IPS DF 19.7 (cell line): ENCODE results near the gene ATP9B.
"Not testable (repeated sequence)": the region's sequence is repeated elsewhere in the genome, so short reads cannot be mapped to it uniquely, and the experiment has no call there.

Experiments used
- DNase-seq: peaks from one replicate; pipeline ENCODE4 v3.0.0-alpha.2; 2013; ENCODE audit warnings: low read depth, low spot score

ATP9B gene

DNA sequence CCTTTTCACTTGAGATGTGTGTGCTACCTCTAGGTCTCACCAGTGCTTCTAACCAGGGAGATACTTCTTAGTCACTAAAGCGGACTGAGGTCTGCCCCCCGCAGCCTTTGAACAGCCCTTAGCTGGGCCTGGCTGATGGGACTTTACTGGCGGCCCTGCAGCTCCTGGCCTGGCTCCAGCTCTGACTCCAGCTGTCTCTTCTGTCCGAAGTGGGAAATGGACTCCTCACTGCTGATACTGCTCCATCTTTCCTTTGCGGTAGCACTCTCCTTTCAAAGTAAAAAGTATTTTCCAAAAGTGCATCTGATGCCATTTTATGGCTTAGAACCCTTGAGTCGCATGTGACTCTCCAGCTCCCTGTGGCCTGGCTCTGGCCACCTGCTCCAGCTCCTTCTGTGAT is 64.5 kb downstream of the ATP9B start:
- no peak for DNase-seq

GRCh38 chr18:79135924-79136323 is 66.7 kb downstream of the ATP9B start:
- DNase-seq = no peak

DNA sequence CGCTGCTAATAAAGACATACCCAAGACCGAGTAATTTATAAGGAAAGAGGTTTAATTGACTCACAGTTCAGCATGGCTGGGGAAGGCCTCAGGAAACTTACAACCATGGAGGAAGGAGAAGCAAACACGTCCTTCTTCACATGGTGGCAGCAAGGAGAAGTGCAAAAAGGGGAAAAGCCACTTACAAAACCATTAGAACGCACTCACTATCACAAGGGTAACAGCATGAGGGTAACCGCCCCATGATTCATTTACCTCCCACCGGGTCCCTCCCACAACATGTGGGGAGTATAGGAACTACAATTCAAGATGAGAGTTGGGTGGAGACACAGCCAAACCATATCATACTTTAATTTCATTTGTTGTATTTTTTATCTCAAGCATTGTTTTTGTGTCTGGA is 67.5 kb downstream of the ATP9B start:
- DNase-seq = no peak

GRCh38 chr18:79139206-79139605 is 70.0 kb downstream of the ATP9B start:
- no peak for DNase-seq

- DNase-seq = no peak
Observed at GRCh38 chr18:79147014-79147413, 77.8 kb downstream of the ATP9B start.

- DNase-seq = no peak
Observed at GRCh38 chr18:79151191-79151590, 82.0 kb downstream of the ATP9B start.

GRCh38 chr18:79156327-79156726 is 87.1 kb downstream of the ATP9B start:
- no peak for DNase-seq

DNA sequence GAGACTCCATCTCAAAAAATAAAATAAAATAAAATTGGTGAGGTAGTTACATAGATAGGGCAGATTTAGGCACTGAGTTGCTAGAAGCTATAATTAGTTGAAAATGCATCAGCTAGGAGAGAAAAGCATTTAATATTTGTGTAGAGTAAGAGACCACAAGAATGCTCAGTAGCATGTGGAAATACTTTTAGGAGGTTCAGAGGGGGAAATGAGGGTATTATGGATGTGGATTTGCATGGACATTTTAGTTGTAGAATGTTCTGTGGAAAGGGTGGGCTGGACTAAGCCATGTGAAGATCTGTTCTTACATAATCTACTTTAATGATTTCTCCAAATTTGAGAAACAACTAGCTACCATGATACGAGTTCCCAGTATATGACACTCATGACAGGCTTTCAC is 95.5 kb downstream of the ATP9B start:
- DNase-seq = no peak

DNA sequence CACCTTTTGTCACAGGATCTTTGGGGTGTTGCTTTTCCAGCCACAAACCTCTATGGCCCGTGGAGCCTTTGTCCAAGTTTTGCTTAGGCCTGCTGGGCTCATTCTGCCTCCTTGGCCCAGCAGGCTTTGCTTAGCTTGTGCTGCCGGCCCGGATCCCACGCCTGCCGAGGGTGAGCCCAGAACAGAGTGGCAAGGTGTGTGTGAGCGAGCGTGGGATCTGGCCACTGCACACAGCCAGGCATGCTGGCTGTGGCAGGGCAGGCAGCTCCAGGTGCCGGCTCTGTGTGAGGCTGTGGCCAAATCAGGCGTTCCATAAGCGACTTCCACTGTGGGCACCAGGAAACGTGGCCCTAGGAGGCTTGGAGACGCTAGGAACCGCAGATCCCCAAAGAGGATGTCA is 97.5 kb downstream of the ATP9B start:
- DNase-seq = no peak

- no peak for DNase-seq
Observed at GRCh38 chr18:79167526-79168190, 98.5 kb downstream of the ATP9B start.

DNA sequence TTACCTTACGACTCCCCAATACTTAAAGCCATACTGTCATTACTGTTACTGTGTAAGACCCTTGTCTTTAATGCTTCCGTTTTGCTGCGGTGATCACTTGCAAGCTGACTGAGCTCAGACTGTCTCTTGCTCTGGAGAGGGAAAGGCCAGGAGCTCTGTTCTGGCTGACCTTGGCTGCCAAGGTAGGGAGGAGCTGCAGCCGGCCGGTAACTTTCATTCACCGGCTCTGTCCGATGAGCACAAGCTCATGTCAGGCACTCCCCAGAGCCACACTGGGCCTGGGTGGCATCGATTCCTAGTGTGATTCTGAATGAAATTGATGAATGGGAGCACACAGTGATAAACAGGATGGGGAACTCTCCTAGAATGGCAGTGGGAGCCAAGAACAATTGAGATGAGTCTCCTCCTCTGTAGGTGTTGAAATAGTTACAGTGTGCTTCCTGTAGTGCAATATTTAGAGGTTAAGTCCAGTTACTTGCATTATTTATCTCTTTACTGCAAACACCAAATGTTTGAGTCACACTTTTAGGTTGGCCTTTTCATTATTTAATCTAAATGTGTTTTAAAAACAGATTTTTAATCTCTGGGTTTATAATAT is 100.9 kb downstream of the ATP9B start:
- no peak for DNase-seq

DNA sequence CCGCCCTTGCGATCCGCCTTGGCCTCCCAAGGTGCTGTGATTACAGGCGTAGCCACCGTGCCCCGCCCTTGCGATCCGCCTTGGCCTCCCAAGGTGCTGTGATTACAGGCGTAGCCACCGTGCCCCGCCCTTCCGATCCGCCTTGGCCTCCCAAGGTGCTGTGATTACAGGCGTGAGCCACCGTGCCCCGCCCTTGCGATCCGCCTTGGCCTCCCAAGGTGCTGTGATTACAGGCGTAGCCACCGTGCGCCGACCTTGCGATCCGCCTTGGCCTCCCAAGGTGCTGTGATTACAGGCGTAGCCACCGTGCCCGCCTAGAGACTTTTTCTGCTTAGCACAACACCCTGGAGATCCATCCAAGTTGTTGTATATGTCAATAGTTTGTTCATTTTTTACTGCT is 103.1 kb downstream of the ATP9B start:
- DNase-seq = not testable (repeated sequence)

- DNase-seq = no peak
Observed at GRCh38 chr18:79173742-79174141, 104.5 kb downstream of the ATP9B start.

DNA sequence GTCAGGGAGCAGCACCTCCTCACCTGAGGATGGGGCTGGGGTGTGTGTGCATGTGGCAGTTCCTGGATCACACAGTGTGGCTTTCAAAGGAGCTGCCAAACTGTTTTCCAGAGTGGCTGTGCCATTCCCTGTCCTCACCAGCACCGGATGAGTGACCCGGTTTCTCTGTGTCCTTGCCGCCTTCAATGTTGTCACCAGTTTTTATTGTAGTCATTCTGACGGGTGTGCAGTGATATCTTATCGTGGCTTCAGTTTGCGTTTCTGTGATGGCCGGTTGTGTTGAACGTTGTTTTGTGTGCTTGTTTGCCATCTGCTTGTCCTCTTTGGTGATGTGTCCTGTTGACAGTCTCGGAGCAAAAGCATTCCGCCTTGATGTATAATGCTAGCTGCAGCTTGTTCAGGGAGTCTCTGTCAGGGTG is 108.9 kb downstream of the ATP9B start:
- DNase-seq = no peak

GRCh38 chr18:79182047-79182713 is 113.0 kb downstream of the ATP9B start:
- peak; percentile 78 for DNase-seq

GRCh38 chr18:79185648-79186047 is 116.5 kb downstream of the ATP9B start:
- DNase-seq = no peak

- no peak for DNase-seq
Observed at GRCh38 chr18:79186649-79187048, 117.5 kb downstream of the ATP9B start.

GRCh38 chr18:79187532-79188277 is 118.5 kb downstream of the ATP9B start:
- no peak for DNase-seq

- no peak for DNase-seq
Observed at GRCh38 chr18:79191418-79191817, 122.2 kb downstream of the ATP9B start.

- no peak for DNase-seq
Observed at GRCh38 chr18:79191956-79192355, 122.8 kb downstream of the ATP9B start.

DNA sequence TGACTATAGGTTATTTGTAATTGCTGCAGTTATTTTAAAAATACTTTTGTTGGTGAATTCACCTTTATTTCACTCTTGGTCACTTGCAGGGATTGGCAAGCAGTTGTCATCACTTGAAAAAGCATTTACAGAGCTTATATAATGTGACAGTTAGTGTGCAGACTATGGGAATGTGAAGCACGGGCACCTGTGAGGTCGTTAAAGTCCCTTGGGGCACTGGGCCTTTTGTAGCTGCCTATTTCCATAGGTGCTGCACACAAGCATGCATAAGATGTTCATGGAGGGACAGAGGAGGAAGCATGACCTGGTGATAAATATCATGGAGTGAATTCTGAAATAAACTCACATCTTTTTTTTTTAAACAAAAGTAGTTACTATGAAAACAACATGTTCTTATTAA is 124.6 kb downstream of the ATP9B start:
- no peak for DNase-seq
